ENCODE results near the gene DAZAP2. TPM values are rescaled to one million over a fixed set of nuclear protein-coding genes. Genes with fewer than 3 reads are reported as not detected.

Gene DAZAP2
- total and polyA plus RNA-seq, 4 donors: 66.0 to 218 (median 135) TPM

DNA sequence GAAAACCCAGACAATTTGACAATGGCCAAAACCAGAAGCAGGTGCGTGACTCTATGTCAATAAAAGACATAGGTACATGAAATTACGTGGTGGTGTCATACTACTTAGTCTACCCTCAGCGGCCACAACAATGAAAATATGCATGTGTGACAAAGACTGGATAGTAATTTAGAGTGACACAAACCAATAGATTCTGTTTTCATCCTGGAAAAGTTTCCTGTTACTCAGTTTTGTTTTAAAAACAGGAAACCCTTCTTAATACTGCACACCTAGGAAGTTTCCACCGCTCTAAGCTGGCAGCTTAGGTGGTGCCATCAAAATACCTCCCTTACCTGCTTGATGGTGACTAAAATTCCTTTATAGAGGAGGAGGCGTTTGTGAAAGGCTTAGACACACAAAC is 35.9 kb upstream of the DAZAP2 start:
- Histone ChIP-seq H3K27ac (ENCODE audit: low read depth in 1 of 2, low read length in 2 of 2) (no peak overlapping the region), H3K9ac (ENCODE audit: low read depth in 1 of 2, low read length in 2 of 2) (no peak overlapping the region), H3K27me3 (ENCODE audit: control insufficient read depth in 4 of 4, insufficient read depth in 4 of 4, low read length in 3 of 4) (no peaks in the 10 kb centered on the region), H3K36me3 (ENCODE audit: control insufficient read depth in 4 of 4, insufficient read depth in 3 of 4, low read depth in 1 of 4, low read length in 3 of 4) (no peaks in the 10 kb centered on the region), H3K4me1 (ENCODE audit: control insufficient read depth in 4 of 4, insufficient read depth in 4 of 4, low read length in 3 of 4) (peaks cover 0 to 2% (median 0%) of the 10 kb centered on the region in 4 donors), H3K4me3 (ENCODE audit: low read depth in 1 of 3, low read length in 3 of 3) (no peak overlapping the region), H3K9me3 (ENCODE audit: control insufficient read depth in 4 of 4, low read length in 3 of 4) (no peaks in the 10 kb centered on the region)
- TF ChIP-seq, protein P1, sequence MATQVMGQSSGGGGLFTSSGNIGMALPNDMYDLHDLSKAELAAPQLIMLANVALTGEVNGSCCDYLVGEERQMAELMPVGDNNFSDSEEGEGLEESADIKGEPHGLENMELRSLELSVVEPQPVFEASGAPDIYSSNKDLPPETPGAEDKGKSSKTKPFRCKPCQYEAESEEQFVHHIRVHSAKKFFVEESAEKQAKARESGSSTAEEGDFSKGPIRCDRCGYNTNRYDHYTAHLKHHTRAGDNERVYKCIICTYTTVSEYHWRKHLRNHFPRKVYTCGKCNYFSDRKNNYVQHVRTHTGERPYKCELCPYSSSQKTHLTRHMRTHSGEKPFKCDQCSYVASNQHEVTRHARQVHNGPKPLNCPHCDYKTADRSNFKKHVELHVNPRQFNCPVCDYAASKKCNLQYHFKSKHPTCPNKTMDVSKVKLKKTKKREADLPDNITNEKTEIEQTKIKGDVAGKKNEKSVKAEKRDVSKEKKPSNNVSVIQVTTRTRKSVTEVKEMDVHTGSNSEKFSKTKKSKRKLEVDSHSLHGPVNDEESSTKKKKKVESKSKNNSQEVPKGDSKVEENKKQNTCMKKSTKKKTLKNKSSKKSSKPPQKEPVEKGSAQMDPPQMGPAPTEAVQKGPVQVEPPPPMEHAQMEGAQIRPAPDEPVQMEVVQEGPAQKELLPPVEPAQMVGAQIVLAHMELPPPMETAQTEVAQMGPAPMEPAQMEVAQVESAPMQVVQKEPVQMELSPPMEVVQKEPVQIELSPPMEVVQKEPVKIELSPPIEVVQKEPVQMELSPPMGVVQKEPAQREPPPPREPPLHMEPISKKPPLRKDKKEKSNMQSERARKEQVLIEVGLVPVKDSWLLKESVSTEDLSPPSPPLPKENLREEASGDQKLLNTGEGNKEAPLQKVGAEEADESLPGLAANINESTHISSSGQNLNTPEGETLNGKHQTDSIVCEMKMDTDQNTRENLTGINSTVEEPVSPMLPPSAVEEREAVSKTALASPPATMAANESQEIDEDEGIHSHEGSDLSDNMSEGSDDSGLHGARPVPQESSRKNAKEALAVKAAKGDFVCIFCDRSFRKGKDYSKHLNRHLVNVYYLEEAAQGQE (IDR thresholded peaks at IDR 0.05): no peak
- TF ChIP-seq, protein P2, sequence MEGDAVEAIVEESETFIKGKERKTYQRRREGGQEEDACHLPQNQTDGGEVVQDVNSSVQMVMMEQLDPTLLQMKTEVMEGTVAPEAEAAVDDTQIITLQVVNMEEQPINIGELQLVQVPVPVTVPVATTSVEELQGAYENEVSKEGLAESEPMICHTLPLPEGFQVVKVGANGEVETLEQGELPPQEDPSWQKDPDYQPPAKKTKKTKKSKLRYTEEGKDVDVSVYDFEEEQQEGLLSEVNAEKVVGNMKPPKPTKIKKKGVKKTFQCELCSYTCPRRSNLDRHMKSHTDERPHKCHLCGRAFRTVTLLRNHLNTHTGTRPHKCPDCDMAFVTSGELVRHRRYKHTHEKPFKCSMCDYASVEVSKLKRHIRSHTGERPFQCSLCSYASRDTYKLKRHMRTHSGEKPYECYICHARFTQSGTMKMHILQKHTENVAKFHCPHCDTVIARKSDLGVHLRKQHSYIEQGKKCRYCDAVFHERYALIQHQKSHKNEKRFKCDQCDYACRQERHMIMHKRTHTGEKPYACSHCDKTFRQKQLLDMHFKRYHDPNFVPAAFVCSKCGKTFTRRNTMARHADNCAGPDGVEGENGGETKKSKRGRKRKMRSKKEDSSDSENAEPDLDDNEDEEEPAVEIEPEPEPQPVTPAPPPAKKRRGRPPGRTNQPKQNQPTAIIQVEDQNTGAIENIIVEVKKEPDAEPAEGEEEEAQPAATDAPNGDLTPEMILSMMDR (IDR thresholded peaks at IDR 0.05; ENCODE audit: low read depth, low read length, missing input control): no peak
- no peak for TF ChIP-seq TAF1 (conservative IDR thresholded peaks at IDR 0.05)
- no peak for TF ChIP-seq FOXA2 (IDR thresholded peaks at IDR 0.05)
- TF ChIP-seq FOXA1 (IDR thresholded peaks at IDR 0.05): no peak
- TF ChIP-seq, protein P3, sequence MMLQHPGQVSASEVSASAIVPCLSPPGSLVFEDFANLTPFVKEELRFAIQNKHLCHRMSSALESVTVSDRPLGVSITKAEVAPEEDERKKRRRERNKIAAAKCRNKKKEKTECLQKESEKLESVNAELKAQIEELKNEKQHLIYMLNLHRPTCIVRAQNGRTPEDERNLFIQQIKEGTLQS (IDR thresholded peaks at IDR 0.05): no peak
- no peak for TF ChIP-seq RXRA (IDR thresholded peaks at IDR 0.05)
- no peak for TF ChIP-seq NR2F2 (IDR thresholded peaks at IDR 0.05)
- TF ChIP-seq, protein P4, sequence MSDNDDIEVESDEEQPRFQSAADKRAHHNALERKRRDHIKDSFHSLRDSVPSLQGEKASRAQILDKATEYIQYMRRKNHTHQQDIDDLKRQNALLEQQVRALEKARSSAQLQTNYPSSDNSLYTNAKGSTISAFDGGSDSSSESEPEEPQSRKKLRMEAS (IDR thresholded peaks at IDR 0.05): no peak
- no peak for TF ChIP-seq RAD21 (IDR thresholded peaks at IDR 0.05)
- TF ChIP-seq HNF4A (conservative IDR thresholded peaks at IDR 0.05): no peak
- TF ChIP-seq HNF4G (IDR thresholded peaks at IDR 0.05): no peak
- no peak for TF ChIP-seq SP1 (IDR thresholded peaks at IDR 0.05)
- 95% methylated on average over 5 of the region's 5 CpGs for WGBS
- no peak for DNase-seq (ENCODE audit: low spot score)

DNA sequence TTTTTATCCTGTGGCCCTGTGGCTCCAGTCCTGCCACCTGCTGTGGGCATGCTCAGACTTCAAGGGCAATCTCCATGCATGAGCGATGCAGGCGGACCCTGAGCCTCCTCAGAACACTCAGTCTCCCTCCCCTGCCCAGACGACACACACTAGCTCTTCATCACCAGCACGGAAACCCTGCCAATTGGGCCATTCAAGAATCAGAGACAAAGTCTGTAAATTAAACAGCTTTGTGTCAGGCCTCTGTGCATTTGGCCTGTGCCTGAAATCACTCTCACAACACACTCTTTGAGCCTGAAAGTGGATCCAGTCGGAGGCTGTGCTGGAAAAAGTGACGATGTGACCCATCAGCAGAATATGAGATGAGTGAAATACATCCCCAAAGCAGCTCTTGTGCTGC is 33.3 kb upstream of the DAZAP2 start:
- DNase-seq (ENCODE audit: low spot score): no peak
- no peaks in the 10 kb centered on the region for H3K27me3 ChIP-seq (ENCODE audit: control insufficient read depth in 4 of 4, insufficient read depth in 4 of 4, low read length in 3 of 4)
- no peak for TF ChIP-seq RXRA (IDR thresholded peaks at IDR 0.05)
- TF ChIP-seq TAF1 (conservative IDR thresholded peaks at IDR 0.05): no peak
- no peak for TF ChIP-seq RAD21 (IDR thresholded peaks at IDR 0.05)
- TF ChIP-seq, protein P4 (IDR thresholded peaks at IDR 0.05): no peak
- TF ChIP-seq FOXA2 (IDR thresholded peaks at IDR 0.05): no peak
- TF ChIP-seq HNF4A (conservative IDR thresholded peaks at IDR 0.05): no peak
- no peak for TF ChIP-seq HNF4G (IDR thresholded peaks at IDR 0.05)
- TF ChIP-seq, protein P1 (IDR thresholded peaks at IDR 0.05): no peak
- no peak for TF ChIP-seq JUND (IDR thresholded peaks at IDR 0.05)
- no peak for TF ChIP-seq NR2F2 (IDR thresholded peaks at IDR 0.05)
- no peak for TF ChIP-seq SP1 (IDR thresholded peaks at IDR 0.05)
- no peak for TF ChIP-seq GABPA (IDR thresholded peaks at IDR 0.05 in 1 of 2, conservative IDR thresholded peaks at IDR 0.05 in 1 of 2)
- no peak for TF ChIP-seq EGR1 (IDR thresholded peaks at IDR 0.05; ENCODE audit: low read depth in 2 of 2)
- TF ChIP-seq, protein P5, sequence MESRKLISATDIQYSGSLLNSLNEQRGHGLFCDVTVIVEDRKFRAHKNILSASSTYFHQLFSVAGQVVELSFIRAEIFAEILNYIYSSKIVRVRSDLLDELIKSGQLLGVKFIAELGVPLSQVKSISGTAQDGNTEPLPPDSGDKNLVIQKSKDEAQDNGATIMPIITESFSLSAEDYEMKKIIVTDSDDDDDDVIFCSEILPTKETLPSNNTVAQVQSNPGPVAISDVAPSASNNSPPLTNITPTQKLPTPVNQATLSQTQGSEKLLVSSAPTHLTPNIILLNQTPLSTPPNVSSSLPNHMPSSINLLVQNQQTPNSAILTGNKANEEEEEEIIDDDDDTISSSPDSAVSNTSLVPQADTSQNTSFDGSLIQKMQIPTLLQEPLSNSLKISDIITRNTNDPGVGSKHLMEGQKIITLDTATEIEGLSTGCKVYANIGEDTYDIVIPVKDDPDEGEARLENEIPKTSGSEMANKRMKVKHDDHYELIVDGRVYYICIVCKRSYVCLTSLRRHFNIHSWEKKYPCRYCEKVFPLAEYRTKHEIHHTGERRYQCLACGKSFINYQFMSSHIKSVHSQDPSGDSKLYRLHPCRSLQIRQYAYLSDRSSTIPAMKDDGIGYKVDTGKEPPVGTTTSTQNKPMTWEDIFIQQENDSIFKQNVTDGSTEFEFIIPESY (IDR thresholded peaks at IDR 0.05): no peak
- TF ChIP-seq YY1 (IDR thresholded peaks at IDR 0.05): no peak
- no peak for TF ChIP-seq FOXA1 (IDR thresholded peaks at IDR 0.05)

More for the DNA sequence above, 33.3 kb upstream of the DAZAP2 start:
- Histone ChIP-seq H3K36me3 (ENCODE audit: control insufficient read depth in 4 of 4, insufficient read depth in 3 of 4, low read depth in 1 of 4, low read length in 3 of 4) (no peaks in the 10 kb centered on the region), H3K4me1 (ENCODE audit: control insufficient read depth in 4 of 4, insufficient read depth in 4 of 4, low read length in 3 of 4) (peaks cover 0 to under 1% (median 0%) of the 10 kb centered on the region in 4 donors), H3K27ac (ENCODE audit: low read depth in 1 of 2, low read length in 2 of 2) (no peak overlapping the region), H3K9ac (ENCODE audit: low read depth in 1 of 2, low read length in 2 of 2) (no peak overlapping the region), H3K4me3 (ENCODE audit: low read depth in 1 of 3, low read length in 3 of 3) (no peak overlapping the region), H3K9me3 (ENCODE audit: control insufficient read depth in 4 of 4, low read length in 3 of 4) (no peaks in the 10 kb centered on the region)
- WGBS: 96% methylated on average over 6 of the region's 6 CpGs
